Measurements from ENCODE around the gene LYRM9.

Gene LYRM9

GRCh38 chr17:27855454-27855853, 37.7 kb downstream of the LYRM9 start:
- no peaks in the 10 kb centered on the region for H3F3A ChIP-seq (ENCODE audit: control insufficient read depth, insufficient read depth)
- no peak overlapping the region for H3K27ac ChIP-seq (ENCODE audit: low read depth, low read length)
- H4K20me1 ChIP-seq (ENCODE audit: control insufficient read depth, insufficient read depth, low read depth, low read length) = no peaks in the 10 kb centered on the region
- H3K27me3 ChIP-seq (ENCODE audit: control insufficient read depth, low read length) = peaks cover 36% of the 10 kb centered on the region
- no peaks in the 10 kb centered on the region for H3K79me2 ChIP-seq (ENCODE audit: control insufficient read depth, low read length)
- no peaks in the 10 kb centered on the region for H3K4me1 ChIP-seq (ENCODE audit: control insufficient read depth, low read length)
- H3K9me3 ChIP-seq (ENCODE audit: control insufficient read depth, insufficient read depth, low read length) = no peaks in the 10 kb centered on the region
- H3K4me2 ChIP-seq (ENCODE audit: low read length) = no peak overlapping the region
- TF ChIP-seq, protein P1, sequence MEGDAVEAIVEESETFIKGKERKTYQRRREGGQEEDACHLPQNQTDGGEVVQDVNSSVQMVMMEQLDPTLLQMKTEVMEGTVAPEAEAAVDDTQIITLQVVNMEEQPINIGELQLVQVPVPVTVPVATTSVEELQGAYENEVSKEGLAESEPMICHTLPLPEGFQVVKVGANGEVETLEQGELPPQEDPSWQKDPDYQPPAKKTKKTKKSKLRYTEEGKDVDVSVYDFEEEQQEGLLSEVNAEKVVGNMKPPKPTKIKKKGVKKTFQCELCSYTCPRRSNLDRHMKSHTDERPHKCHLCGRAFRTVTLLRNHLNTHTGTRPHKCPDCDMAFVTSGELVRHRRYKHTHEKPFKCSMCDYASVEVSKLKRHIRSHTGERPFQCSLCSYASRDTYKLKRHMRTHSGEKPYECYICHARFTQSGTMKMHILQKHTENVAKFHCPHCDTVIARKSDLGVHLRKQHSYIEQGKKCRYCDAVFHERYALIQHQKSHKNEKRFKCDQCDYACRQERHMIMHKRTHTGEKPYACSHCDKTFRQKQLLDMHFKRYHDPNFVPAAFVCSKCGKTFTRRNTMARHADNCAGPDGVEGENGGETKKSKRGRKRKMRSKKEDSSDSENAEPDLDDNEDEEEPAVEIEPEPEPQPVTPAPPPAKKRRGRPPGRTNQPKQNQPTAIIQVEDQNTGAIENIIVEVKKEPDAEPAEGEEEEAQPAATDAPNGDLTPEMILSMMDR (IDR thresholded peaks at IDR 0.05; ENCODE audit: low read depth, low read length, poor library complexity, severe bottlenecking) = no peak
- TF ChIP-seq EZH2phosphoT487 (IDR thresholded peaks at IDR 0.05; ENCODE audit: borderline replicate concordance, low read length) = no peak
- no peaks in the 10 kb centered on the region for H3K36me3 ChIP-seq (ENCODE audit: control insufficient read depth, low read length)
- H3K9me2 ChIP-seq (replicated peaks; ENCODE audit: control insufficient read depth, low read length) = no peaks in the 10 kb centered on the region
- H3K4me3 ChIP-seq (ENCODE audit: low read length) = no peak overlapping the region

GRCh38 chr17:27854163-27854562, 39.0 kb downstream of the LYRM9 start:
- H3K4me2 ChIP-seq (ENCODE audit: low read length) = no peak overlapping the region
- no peaks in the 10 kb centered on the region for H3K9me2 ChIP-seq (replicated peaks; ENCODE audit: control insufficient read depth, low read length)
- H4K20me1 ChIP-seq (ENCODE audit: control insufficient read depth, insufficient read depth, low read depth, low read length) = no peaks in the 10 kb centered on the region
- H3K27ac ChIP-seq (ENCODE audit: low read depth, low read length) = no peak overlapping the region
- H3K4me1 ChIP-seq (ENCODE audit: control insufficient read depth, low read length) = no peaks in the 10 kb centered on the region
- H3K27me3 ChIP-seq (ENCODE audit: control insufficient read depth, low read length) = peaks cover 30% of the 10 kb centered on the region
- H3K79me2 ChIP-seq (ENCODE audit: control insufficient read depth, low read length) = no peaks in the 10 kb centered on the region
- no peaks in the 10 kb centered on the region for H3K36me3 ChIP-seq (ENCODE audit: control insufficient read depth, low read length)
- H3K4me3 ChIP-seq (ENCODE audit: low read length) = no peak overlapping the region
- no peaks in the 10 kb centered on the region for H3K9me3 ChIP-seq (ENCODE audit: control insufficient read depth, insufficient read depth, low read length)
- TF ChIP-seq, protein P1 (IDR thresholded peaks at IDR 0.05; ENCODE audit: low read depth, low read length, poor library complexity, severe bottlenecking) = no peak
- TF ChIP-seq EZH2phosphoT487 (IDR thresholded peaks at IDR 0.05; ENCODE audit: borderline replicate concordance, low read length) = no peak
- no peaks in the 10 kb centered on the region for H3F3A ChIP-seq (ENCODE audit: control insufficient read depth, insufficient read depth)

- Histone ChIP-seq H3K9me3 (ENCODE audit: control insufficient read depth, insufficient read depth, low read length) (no peaks in the 10 kb centered on the region), H3K79me2 (ENCODE audit: control insufficient read depth, low read length) (no peaks in the 10 kb centered on the region), H4K20me1 (ENCODE audit: control insufficient read depth, insufficient read depth, low read depth, low read length) (no peaks in the 10 kb centered on the region), H3K4me3 (ENCODE audit: low read length) (no peak overlapping the region), H3K36me3 (ENCODE audit: control insufficient read depth, low read length) (no peaks in the 10 kb centered on the region), H3K27ac (ENCODE audit: low read depth, low read length) (no peak overlapping the region), H3K9me2 (replicated peaks; ENCODE audit: control insufficient read depth, low read length) (no peaks in the 10 kb centered on the region), H3K4me1 (ENCODE audit: control insufficient read depth, low read length) (no peaks in the 10 kb centered on the region), H3F3A (ENCODE audit: control insufficient read depth, insufficient read depth) (no peaks in the 10 kb centered on the region), H3K27me3 (ENCODE audit: control insufficient read depth, low read length) (peaks cover 34% of the 10 kb centered on the region), H3K4me2 (ENCODE audit: low read length) (no peak overlapping the region)
- TF ChIP-seq, protein P1 (IDR thresholded peaks at IDR 0.05; ENCODE audit: low read depth, low read length, poor library complexity, severe bottlenecking) = no peak
- TF ChIP-seq EZH2phosphoT487 (IDR thresholded peaks at IDR 0.05; ENCODE audit: borderline replicate concordance, low read length) = no peak
Observed at GRCh38 chr17:27853091-27853490, 40.1 kb downstream of the LYRM9 start.
